ENCODE data around the gene PTPRF.

Gene PTPRF

DNA sequence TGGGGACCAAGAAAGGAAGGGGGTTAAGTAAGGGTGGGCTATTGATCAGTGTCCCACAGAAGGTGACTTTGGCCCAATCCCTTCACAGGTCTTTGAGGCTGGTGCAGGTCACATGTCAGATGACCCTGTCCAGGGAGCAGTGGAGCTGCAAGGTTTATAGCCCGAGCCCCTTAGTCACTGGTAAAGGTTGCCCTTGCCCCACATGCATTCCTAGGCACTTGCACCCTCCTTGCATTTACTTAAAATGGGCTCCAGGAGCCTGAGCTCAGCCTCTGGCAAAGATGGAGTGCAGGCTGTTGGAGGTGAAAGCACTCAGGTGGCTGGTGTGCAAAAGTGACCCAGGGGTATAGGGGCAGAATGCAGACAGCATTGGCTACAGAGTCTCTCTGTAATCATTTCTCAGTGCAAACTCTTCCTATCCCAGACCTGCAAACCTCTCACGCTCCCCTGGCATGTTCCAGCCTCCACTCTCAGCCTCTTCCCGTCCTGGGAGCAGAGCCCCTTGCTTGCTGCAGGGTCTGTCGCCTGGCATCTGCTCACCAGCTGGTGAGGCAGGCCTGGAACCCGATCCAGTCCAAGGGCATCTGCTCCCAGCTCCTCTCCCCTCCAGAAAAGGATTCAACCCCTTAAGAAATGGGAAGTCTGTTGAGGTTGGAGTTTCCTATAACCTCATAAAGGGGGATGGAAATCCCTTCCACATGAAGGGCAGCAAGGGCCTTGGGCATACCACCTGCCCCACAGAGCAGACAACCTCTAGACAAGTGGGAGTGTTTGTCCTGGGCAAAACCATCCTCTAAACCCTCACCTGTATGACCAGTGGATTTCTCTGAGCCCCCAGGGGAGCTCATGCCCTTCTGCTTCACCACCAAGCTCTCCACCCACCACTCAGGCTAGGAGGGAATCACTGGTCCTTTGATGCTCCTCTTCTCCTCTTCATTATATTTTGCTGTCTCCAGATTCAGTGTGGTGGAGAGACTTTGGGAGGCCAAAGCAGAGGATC lies 23.1 kb upstream of the PTPRF start:
- no peak for TF ChIP-seq GATA1 (IDR thresholded peaks at IDR 0.05; ENCODE audit: low read depth, low read length)
- TF ChIP-seq POLR2A (IDR thresholded peaks at IDR 0.05; ENCODE audit: low read length): no peak
- no peak for DNase-seq

DNA sequence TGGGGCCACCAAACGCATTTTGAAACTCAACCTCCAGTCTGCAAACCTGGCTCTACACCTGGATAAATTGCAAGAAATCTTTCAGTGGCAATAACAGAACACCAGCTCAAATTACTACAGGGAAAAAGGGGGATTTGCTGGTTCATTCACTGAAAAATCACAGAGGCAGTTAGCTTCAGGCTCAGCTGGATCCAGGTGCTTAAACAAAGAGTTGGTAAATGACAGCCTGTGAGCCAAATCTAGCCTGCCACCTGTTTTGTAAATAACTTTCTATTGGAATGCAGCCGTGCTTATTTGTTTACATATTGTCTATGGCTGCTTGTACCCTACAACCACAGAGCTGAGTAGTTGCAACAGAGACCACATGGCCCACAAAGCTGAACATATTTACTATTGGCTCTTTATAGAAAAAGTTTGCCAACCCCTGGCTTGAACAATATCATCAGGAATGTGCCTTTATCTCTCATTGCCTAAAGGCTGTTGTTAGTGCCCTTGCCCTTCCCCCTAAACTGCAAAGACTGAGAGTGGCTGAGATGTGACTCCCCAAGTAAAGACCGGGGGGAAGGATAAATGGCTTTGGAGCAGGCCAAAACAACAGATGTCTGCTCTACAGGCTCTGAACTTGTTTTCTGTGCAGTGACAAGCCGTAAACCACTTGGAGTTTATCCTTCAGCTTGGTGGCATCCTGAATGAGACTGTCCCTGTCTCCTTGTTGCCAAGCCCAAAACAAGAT lies 21.5 kb upstream of the PTPRF start:
- DNase-seq: no peak
- TF ChIP-seq GATA1 (IDR thresholded peaks at IDR 0.05; ENCODE audit: low read depth, low read length) (no peak), POLR2A (IDR thresholded peaks at IDR 0.05; ENCODE audit: low read length) (no peak)

DNA sequence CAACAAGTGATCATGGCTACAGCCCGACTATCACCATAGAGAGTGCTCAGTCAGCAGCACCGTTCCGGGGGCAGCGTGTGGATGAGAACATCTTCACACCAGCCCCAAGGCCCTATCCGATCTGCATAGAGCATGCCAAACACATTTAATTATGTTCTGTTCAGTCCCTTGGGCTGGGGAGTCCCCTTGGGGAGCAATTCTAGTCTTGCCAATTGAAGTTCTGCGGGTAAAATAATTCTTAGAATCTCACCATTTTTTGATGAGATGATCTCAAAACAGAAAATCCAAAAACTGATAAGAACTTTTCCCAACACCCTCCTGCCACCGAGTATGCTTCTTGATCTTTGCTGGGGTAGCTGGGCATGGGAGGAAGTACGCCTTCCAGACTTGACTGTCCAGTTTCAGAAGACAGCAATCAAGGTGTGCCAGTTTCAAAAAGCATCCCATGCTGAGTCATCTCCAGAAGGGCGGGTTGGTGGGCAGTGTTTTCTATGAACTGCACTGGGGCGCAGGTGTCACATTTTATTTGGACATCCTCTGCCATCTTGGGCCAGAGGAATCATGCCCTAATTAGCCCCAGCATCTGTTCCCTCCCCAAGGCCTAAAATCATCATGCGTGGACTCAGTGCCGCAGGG lies 20.8 kb upstream of the PTPRF start:
- TF ChIP-seq GATA1 (IDR thresholded peaks at IDR 0.05; ENCODE audit: low read depth, low read length): no peak
- no peak for TF ChIP-seq POLR2A (IDR thresholded peaks at IDR 0.05; ENCODE audit: low read length)
- DNase-seq: no peak

DNA sequence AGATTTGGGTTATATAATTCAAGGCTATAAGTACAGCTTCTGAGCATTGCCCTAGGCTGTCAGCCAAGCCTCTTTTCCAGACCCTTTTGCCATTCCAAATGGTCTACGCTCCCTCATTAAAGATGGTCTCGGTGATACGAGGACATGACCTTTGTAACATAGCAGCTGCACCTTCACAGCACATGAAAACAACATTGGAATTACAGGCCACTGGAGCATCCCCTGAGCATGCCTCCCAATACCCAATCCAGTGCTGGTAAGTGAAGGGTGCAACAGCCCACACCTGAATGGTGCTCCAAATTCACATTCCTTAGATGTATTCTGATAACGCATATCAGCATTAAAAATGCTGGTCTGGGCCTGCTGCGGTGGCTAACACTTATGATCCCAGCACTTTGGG lies 20.1 kb upstream of the PTPRF start:
- DNase-seq: no peak
- TF ChIP-seq GATA1 (IDR thresholded peaks at IDR 0.05; ENCODE audit: low read depth, low read length): no peak
- TF ChIP-seq POLR2A (IDR thresholded peaks at IDR 0.05; ENCODE audit: low read length): no peak

DNA sequence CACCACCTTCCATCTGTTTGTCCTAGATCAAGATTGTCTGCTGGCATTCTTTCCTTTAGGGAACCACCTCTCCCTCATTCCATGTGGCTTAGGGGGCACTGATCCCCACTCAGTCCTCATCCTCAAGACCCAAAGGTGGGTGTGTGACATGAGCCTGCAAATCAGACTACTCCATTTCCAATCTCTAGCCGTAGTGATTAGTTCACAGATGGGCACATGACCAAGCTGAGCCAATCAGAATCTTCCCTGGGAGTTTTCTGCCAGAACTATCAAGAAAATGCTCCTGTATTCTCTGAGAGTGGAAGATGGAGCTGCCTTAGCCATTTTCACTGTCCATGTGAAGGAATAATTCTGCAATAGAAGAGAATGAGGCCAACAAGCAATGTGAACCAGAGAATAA lies 19.3 kb upstream of the PTPRF start:
- TF ChIP-seq POLR2A (IDR thresholded peaks at IDR 0.05; ENCODE audit: low read length) (no peak), GATA1 (IDR thresholded peaks at IDR 0.05; ENCODE audit: low read depth, low read length) (no peak)

DNA sequence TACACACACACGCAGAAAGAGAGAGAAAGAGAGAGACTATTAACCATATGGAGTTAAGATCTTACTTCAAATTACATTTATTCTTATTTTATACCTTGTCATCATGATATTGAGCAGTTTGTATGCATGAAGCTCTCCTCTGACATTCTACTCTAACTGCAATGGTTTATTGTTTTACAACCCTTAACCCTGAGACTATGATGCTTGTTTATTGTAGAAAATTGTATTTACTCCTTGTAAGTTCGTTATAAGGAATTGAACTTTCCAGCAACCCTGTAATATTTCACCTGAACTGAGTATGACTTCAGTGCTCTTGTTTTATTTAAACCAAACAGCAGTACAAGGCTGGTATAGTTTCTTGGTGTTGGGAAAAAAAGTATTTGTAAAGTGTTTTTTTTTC lies 18.6 kb upstream of the PTPRF start:
- no peak for TF ChIP-seq POLR2A (IDR thresholded peaks at IDR 0.05; ENCODE audit: low read length)
- TF ChIP-seq GATA1 (IDR thresholded peaks at IDR 0.05; ENCODE audit: low read depth, low read length): no peak
- DNase-seq: no peak

More for the DNA sequence above, 19.3 kb upstream of the PTPRF start:
- DNase-seq: no peak

DNA sequence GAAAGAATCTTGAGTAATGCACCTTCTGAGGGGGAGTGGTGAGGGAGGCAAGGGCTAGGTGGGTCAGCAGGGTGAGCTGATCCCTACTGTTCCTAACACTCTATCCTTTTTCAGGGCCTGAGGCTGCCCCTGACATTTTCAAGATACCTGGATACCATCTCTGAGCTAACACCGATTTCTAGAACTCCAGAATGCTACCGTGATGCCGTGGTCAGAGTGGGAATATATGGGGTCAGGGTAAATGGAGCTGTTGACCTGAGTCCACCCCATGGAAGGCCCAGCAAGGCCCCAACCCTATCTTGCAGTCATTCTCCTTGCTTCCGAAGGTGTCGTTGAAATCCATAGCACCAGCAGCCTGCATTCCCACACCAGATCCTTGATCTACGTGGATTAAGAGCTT lies 18.0 kb upstream of the PTPRF start:
- TF ChIP-seq GATA1 (IDR thresholded peaks at IDR 0.05; ENCODE audit: low read depth, low read length) (no peak), POLR2A (IDR thresholded peaks at IDR 0.05; ENCODE audit: low read length) (no peak)
- DNase-seq: no peak

DNA sequence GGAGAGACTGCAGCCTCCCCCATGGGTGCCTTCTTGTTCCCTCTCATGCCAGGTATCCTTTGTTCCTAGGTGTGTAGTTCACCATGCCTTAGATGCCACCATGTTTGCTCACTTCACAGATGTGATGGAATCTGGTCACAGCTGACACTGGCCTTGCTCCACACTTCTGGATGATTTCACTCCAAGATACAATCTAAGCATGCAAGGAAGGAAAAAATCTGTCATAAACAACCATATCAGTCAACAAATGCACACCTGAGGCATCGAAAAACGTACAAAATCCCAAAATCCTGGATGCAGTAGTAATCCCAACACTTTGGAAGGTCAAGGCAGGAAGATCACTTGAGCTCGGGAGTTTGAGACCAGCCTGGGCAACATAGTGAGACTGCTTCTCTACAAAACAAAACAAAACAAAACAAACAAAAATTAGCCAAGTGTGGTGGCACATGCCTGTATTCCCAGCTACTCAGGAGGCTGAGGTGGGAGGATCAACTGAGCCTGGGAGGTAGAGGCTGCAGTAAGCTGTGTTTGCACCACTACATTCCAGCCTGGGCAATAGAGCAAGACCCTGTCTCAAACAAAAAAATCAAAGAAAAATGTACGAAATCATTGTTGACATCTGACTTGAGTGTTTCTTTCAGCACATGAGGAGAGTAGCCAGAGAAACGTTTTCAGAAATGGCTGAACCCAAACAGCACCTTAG lies 17.1 kb upstream of the PTPRF start:
- TF ChIP-seq POLR2A (IDR thresholded peaks at IDR 0.05; ENCODE audit: low read length) (no peak), GATA1 (IDR thresholded peaks at IDR 0.05; ENCODE audit: low read depth, low read length) (no peak)
- DNase-seq: no peak

DNA sequence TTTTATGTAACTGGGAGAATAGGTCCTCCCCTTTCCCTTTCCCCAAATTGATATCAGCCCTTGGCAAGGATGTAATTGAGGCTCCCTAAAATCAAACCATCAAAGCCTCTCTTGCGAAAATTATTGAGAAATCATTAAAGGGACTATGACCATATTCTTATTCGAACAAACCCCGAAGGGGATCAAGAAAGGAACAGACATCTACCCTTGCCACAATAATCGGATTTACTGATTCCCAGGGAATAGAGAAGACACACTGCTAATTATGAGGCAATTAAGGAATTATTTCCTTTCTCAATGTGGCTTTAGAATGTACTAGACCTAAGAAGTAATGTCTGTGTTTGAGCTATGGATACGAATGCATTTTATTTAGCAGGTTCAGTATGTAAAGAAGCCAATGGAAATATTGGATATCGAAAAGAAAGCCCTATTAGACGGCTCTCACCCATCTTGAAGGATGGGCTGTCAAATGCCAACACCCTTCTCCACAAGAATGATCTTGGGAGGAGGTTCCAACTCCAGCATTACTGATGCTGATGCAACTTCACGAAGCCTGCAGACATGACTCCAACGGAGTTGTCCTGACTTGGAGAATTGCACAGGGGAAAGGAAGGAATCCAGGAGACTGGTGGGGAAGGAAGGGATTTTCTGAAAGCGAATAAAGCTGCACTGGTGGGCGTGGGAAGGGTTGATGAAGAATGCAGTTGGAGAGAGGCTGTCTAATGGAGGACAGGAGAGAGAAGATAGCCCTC lies 11.6 kb upstream of the PTPRF start:
- peak in 1 of 2 experiments; percentile 22 for DNase-seq
- TF ChIP-seq POLR2A (IDR thresholded peaks at IDR 0.05; ENCODE audit: low read length): no peak
- no peak for TF ChIP-seq GATA1 (IDR thresholded peaks at IDR 0.05; ENCODE audit: low read depth, low read length)

DNA sequence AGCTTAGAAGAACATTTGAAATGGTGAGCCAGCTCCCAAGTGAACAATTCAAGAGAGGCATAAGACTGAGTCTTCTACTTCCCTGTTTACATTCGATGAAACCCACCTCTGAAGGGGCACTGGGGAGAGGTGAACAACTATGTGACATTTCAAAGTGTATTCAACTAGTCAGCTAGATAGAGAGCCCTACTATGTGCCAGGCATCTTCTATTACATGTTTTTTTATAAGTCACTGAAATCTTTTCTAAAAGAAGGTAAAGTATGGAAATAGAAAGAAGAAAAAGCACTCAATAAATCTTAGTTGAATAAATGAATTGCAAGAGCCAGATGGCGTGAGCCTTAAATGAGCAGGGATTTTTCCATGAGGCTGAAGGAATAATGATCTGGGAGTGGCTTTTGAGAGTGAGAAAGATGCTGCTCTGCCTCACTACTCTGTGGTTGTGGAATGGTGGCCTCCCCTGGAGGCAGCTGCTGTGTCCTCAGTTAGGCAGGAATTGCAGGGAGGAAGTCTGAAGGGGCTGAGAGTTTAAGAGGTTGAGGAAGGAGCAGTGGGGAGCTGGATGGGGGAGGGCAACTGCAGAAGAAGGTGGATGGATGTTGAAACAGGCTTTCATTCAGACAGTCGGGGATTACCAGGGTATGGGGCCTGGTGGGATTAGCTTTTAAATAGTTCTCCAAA lies 10.4 kb upstream of the PTPRF start:
- no peak for TF ChIP-seq POLR2A (IDR thresholded peaks at IDR 0.05; ENCODE audit: low read length)
- TF ChIP-seq GATA1 (IDR thresholded peaks at IDR 0.05; ENCODE audit: low read depth, low read length): no peak
- no peak for DNase-seq

DNA sequence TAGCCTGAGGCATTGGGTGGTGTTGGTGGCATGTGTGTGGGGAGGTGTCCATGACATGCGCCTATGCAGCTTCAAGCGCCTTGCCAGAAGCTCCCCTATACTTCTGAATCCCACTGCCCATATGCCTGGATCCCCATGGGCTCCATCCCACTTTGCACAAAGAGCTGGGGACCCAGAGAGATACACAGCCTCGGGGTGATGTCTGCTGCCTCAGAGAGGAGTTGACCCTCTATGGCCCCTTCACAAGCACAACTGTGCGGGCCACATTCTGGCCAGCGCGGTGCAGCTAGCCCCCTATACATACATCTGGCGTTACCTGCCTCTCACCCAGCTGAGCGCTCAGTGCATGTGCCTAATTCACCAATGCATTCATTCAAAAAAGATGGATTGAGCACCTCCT lies 9.6 kb upstream of the PTPRF start:
- TF ChIP-seq GATA1 (IDR thresholded peaks at IDR 0.05; ENCODE audit: low read depth, low read length) (no peak), POLR2A (IDR thresholded peaks at IDR 0.05; ENCODE audit: low read length) (no peak)
- no peak for DNase-seq

DNA sequence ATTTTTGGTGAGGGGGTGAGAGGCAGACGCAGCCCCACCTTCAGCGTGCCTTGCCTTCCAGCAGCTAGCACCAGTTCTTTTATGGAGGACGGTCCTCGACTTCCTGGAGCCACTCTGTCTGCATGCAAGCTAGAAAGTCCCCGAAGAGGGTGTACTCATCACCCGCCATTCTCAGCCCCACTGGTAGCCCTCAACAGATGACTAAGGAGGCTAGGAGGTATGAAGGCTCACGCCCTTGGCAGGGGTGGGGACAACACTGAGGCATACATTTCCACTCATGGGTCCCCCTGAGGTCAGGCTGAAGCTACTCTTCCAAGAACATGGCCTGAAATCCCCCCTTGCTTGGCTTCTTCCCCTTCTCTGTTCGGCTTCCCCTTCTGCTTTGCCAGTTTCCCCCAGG lies 8.9 kb upstream of the PTPRF start:
- peak; percentile 48 to 75 for DNase-seq
- TF ChIP-seq GATA1 (IDR thresholded peaks at IDR 0.05; ENCODE audit: low read depth, low read length): no peak
- TF ChIP-seq POLR2A (IDR thresholded peaks at IDR 0.05; ENCODE audit: low read length): no peak
